Right atrium auricular region (tissue), 2 donors: ENCODE data around the gene CDK11B. TPM values are rescaled to one million over a fixed set of nuclear protein-coding genes. Genes with fewer than 3 reads are reported as not detected.

ENCODE experiments used
- DNase-seq: peaks from one replicate; pipeline ENCODE4 v3.0.0-alpha.2; 2019; ENCODE audit warnings: low spot score
- H3K27ac ChIP-seq, 2 donors: fragments of 200-600 bp; sonication (generic); 1 replicate in 1 of 2; 2 replicates in 1 of 2; pipeline ENCODE4 v1.5.1; 2016 to 2019
- H3K27me3 ChIP-seq, 2 donors: fragments of 200-600 bp; sonication (generic); one replicate each; pipeline versions ENCODE4 v1.5.1 to v1.6.0; 2017 to 2019
- H3K36me3 ChIP-seq: fragments of 200-600 bp; sonication (generic); one replicate; pipeline ENCODE4 v1.5.1; 2016
- H3K4me1 ChIP-seq, 2 donors: fragments of 200-600 bp; sonication (generic); one replicate each; pipeline versions ENCODE4 v1.5.1 to v1.6.0; 2017 to 2019
- H3K4me3 ChIP-seq, 2 donors: fragments of 200-600 bp; sonication (generic); 1 replicate in 1 of 2; 2 replicates in 1 of 2; pipeline ENCODE4 v1.5.1; 2017 to 2019; ENCODE audit warnings: mild to moderate bottlenecking in 1 of 2, moderate library complexity in 1 of 2
- H3K9me3 ChIP-seq, 2 donors: fragments of 200-600 bp; sonication (generic); one replicate each; pipeline ENCODE4 v1.5.1; 2019
- CTCF ChIP-seq, 2 donors: fragments of 200-600 bp; sonication (generic); IDR thresholded peaks; one replicate each; pipeline ENCODE4 v1.5.1; 2019; ENCODE audit warnings: antibody characterized with exemption in 2 of 2
- total RNA-seq, 2 donors: library from RNA; depleted of rRNA; stranded (reverse); fragments of >200 nt; gene quantifications; one replicate each; pipeline ENCODE4 v1.1.0, GENCODE V29; 2016

CDK11B gene
- total RNA-seq, 2 donors from 2014 or later, result 16.2 to 19.7 TPM

GRCh38 chr1:1623181-1623630, 35.6 kb downstream of the CDK11B start:
- no peak for DNase-seq
- TF ChIP-seq CTCF (IDR thresholded peaks at IDR 0.05), result no peak
- Histone ChIP-seq H3K9me3 (no peaks in the 10 kb centered on the region), H3K36me3 (peaks cover 8% of the 10 kb centered on the region), H3K4me3 (no peak overlapping the region), H3K27me3 (no peaks in the 10 kb centered on the region), H3K27ac (no peak overlapping the region), H3K4me1 (peaks cover 0 to 40% of the 10 kb centered on the region in 2 donors)

GRCh38 chr1:1622788-1623094, 36.1 kb downstream of the CDK11B start:
- Histone ChIP-seq H3K36me3 (peaks cover 3% of the 10 kb centered on the region), H3K4me3 (no peak overlapping the region), H3K27me3 (no peaks in the 10 kb centered on the region), H3K9me3 (no peaks in the 10 kb centered on the region), H3K27ac (no peak overlapping the region), H3K4me1 (peaks cover 0 to 40% of the 10 kb centered on the region in 2 donors)
- DNase-seq, result no peak
- no peak for TF ChIP-seq CTCF (IDR thresholded peaks at IDR 0.05)

- no peaks in the 10 kb centered on the region for H3K27me3 ChIP-seq
- H3K27ac ChIP-seq, result no peak overlapping the region
- no peak overlapping the region for H3K4me3 ChIP-seq
- H3K9me3 ChIP-seq, result no peaks in the 10 kb centered on the region
- H3K4me1 ChIP-seq, result peaks cover 0 to 42% of the 10 kb centered on the region in 2 donors
- DNase-seq, result no peak
- H3K36me3 ChIP-seq, result no peaks in the 10 kb centered on the region
- no peak for TF ChIP-seq CTCF (IDR thresholded peaks at IDR 0.05)
Observed at GRCh38 chr1:1622010-1622787, 36.6 kb downstream of the CDK11B start.

- DNase-seq, result no peak
- Histone ChIP-seq H3K4me3 (no peak overlapping the region), H3K36me3 (no peaks in the 10 kb centered on the region)
Observed at GRCh38 chr1:1621173-1622009, 37.4 kb downstream of the CDK11B start.

More at GRCh38 chr1:1621173-1622009, 37.4 kb downstream of the CDK11B start:
- no peaks in the 10 kb centered on the region for H3K27me3 ChIP-seq
- H3K4me1 ChIP-seq, result peaks cover 0 to 50% of the 10 kb centered on the region in 2 donors
- no peak overlapping the region for H3K27ac ChIP-seq
- no peak for TF ChIP-seq CTCF (IDR thresholded peaks at IDR 0.05)
- H3K9me3 ChIP-seq, result no peaks in the 10 kb centered on the region
